ENCODE data around the gene LCN1.

DNA sequence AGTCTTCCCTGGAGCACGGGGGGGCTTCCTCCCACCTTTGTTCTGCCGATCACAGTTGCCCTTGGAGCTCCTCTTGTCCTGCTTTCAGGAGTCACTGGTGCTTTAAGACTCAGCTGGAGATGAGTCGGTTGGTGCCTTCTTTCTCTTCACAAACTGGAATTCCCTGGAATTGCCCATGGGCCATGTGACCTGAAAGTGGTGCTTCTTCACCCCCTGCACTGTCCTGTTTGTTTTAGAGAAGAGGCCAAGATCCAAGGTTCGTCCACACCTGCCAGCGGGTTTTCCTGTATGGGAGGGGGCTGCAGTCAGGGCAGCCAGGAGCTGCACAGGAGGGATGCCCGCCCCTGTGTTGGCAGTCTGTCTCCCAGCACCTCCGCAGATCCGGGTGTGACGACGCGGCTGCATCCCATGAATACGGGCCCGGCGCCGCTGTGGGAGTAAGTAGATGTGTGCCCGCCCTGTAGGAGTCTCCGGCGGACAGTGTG is 30.2 kb upstream of the LCN1 start:
- TF ChIP-seq, protein P1, sequence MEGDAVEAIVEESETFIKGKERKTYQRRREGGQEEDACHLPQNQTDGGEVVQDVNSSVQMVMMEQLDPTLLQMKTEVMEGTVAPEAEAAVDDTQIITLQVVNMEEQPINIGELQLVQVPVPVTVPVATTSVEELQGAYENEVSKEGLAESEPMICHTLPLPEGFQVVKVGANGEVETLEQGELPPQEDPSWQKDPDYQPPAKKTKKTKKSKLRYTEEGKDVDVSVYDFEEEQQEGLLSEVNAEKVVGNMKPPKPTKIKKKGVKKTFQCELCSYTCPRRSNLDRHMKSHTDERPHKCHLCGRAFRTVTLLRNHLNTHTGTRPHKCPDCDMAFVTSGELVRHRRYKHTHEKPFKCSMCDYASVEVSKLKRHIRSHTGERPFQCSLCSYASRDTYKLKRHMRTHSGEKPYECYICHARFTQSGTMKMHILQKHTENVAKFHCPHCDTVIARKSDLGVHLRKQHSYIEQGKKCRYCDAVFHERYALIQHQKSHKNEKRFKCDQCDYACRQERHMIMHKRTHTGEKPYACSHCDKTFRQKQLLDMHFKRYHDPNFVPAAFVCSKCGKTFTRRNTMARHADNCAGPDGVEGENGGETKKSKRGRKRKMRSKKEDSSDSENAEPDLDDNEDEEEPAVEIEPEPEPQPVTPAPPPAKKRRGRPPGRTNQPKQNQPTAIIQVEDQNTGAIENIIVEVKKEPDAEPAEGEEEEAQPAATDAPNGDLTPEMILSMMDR (IDR thresholded peaks at IDR 0.05; ENCODE audit: insufficient read depth, low read length, poor library complexity, severe bottlenecking), result no peak
- no peak for TF ChIP-seq EZH2phosphoT487 (conservative IDR thresholded peaks at IDR 0.05; ENCODE audit: low read length)

Data from SU-DHL-6 (cell line).